OCI-LY7 (cell line): Measurements from ENCODE around the gene TMEM130. TPM values are rescaled to one million over a fixed set of nuclear protein-coding genes. Genes with fewer than 3 reads are reported as not detected.

Source experiments
- BruUV-seq: library from RNA; stranded (reverse); fragments of 400-500 nt; replicated peaks from 2 replicates; lab custom pipeline; 2021; lab: Mats Ljungman, UMichigan
- CTCF ChIA-PET: fragments of 300-600 bp; sonication (Branson Sonifier 250); formaldehyde crosslinking; loops from one replicate; lab custom pipeline; 2022; ENCODE audit warnings: antibody characterized with exemption; ENCODE audit not compliant: unreplicated experiment; lab: Charles Lee
- POLR2A ChIA-PET: fragments of 300-600 bp; sonication (Branson Sonifier 250); formaldehyde crosslinking; loops from one replicate; lab custom pipeline; 2022; ENCODE audit warnings: antibody characterized with exemption; lab: Charles Lee
- DNase-seq: peaks from one replicate; pipeline ENCODE4 v3.0.0-alpha.2; 2015; ENCODE audit warnings: low spot score
- H2AFZ ChIP-seq: fragments of 200-600 bp; sonication (generic), shearing (Covaris generic); 2 replicates; pipeline ENCODE4 v1.6.1; 2014; ENCODE audit warnings: mild to moderate bottlenecking, antibody characterized with exemption, low read length, moderate library complexity
- H3K27ac ChIP-seq: fragments of 200-600 bp; sonication (generic); 2 replicates; pipeline ENCODE4 v1.5.1; 2014; ENCODE audit warnings: mixed run types, low read depth, mild to moderate bottlenecking, moderate library complexity, low read length, inconsistent platforms; ENCODE audit not compliant: poor library complexity, severe bottlenecking
- H3K36me3 ChIP-seq: fragments of 200-600 bp; sonication (generic); 2 replicates; pipeline ENCODE4 v1.6.1; 2014; ENCODE audit warnings: mild to moderate bottlenecking, antibody characterized with exemption, low read length, moderate library complexity, mixed read lengths; ENCODE audit not compliant: insufficient read depth
- H3K4me1 ChIP-seq: fragments of 200-600 bp; sonication (generic); 2 replicates; pipeline ENCODE4 v1.5.1; 2014; ENCODE audit warnings: mild to moderate bottlenecking, low read length; ENCODE audit not compliant: insufficient read depth, poor library complexity, severe bottlenecking
- H3K4me2 ChIP-seq: fragments of 200-600 bp; sonication (generic); 2 replicates; pipeline ENCODE4 v1.6.1; 2014; ENCODE audit warnings: mild to moderate bottlenecking, low read length
- H3K4me3 ChIP-seq: fragments of 200-600 bp; sonication (generic); 2 replicates; pipeline ENCODE4 v1.5.1; 2014; ENCODE audit warnings: mild to moderate bottlenecking, low read depth, low read length; ENCODE audit not compliant: poor library complexity, severe bottlenecking
- H3K79me2 ChIP-seq: fragments of 200-600 bp; sonication (generic); 2 replicates; pipeline ENCODE4 v1.6.1; 2016; ENCODE audit warnings: low read depth, mild to moderate bottlenecking, low read length, moderate library complexity, mixed read lengths; ENCODE audit not compliant: insufficient read depth
- H3K9me2 ChIP-seq: fragments of 200-600 bp; sonication (generic); 2 replicates; pipeline ENCODE4 v1.6.1; 2016; ENCODE audit warnings: mild to moderate bottlenecking, low read length, mixed read lengths; ENCODE audit not compliant: insufficient read depth
- H3K9me3 ChIP-seq: fragments of 200-600 bp; sonication (generic); 2 replicates; pipeline ENCODE4 v1.6.1; 2014; ENCODE audit warnings: mild to moderate bottlenecking, mixed run types, low read length, mixed read lengths
- H4K20me1 ChIP-seq: fragments of 200-600 bp; sonication (generic); 2 replicates; pipeline ENCODE4 v1.6.1; 2014; ENCODE audit warnings: mild to moderate bottlenecking, antibody characterized with exemption, low read length, moderate library complexity, mixed read lengths; ENCODE audit not compliant: insufficient read depth
- EZH2phosphoT487 ChIP-seq: fragments of 200-600 bp; sonication (generic); IDR thresholded peaks from 2 replicates; pipeline ENCODE4 v1.6.1; 2018; ENCODE audit warnings: low read depth, borderline replicate concordance, mild to moderate bottlenecking, mixed run types, antibody characterized with exemption, low read length, moderate library complexity, mixed read lengths
- intact Hi-C: fragments of 100-400 bp; cut with micrococcal nuclease; formaldehyde crosslinking; loops from one replicate; pipeline ENCODE4 v1.10.0; 2022; ENCODE audit not compliant: unreplicated experiment
- total RNA-seq, 2 experiments: library from RNA; depleted of rRNA in 1 of 2; stranded (reverse); fragments of >200 nt in 1 of 2; shearing (Covaris generic) in 1 of 2; gene quantifications; 2 replicates each; pipeline ENCODE4 v1.2.3, GENCODE V29; 2014 to 2022
- TF ChIP-seq, protein P1 (sequence below): fragments of 200-600 bp; sonication (generic); conservative IDR thresholded peaks from 2 replicates; pipeline ENCODE4 v1.5.1; 2014; ENCODE audit warnings: mild to moderate bottlenecking, antibody characterized with exemption, low read length, moderate library complexity, mixed read lengths

TMEM130 gene
- total RNA-seq, 2 experiments from 2014 or later = 0.22 to 0.57 TPM

DNA sequence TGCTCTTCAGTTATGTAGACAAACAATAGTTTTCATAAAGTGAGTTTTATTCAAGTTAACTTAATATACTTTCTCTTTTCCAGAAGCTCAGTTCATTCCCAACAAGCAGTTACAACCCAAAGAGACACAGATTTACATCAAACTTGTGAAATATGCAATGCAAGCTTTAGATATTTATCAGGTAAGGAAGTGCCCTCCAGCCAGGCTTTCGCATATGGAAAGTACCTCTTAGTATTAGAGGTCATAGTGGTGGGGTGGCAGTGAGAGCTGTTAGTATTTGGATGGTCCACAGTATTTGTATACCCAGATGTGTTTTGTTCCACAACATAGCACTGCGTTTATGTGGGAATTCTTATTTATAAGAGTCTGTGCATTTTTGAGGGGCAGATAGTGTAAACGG, 40.6 kb upstream of the TMEM130 start:
- TF ChIP-seq EZH2phosphoT487 = no peak
- TF ChIP-seq, protein P1, sequence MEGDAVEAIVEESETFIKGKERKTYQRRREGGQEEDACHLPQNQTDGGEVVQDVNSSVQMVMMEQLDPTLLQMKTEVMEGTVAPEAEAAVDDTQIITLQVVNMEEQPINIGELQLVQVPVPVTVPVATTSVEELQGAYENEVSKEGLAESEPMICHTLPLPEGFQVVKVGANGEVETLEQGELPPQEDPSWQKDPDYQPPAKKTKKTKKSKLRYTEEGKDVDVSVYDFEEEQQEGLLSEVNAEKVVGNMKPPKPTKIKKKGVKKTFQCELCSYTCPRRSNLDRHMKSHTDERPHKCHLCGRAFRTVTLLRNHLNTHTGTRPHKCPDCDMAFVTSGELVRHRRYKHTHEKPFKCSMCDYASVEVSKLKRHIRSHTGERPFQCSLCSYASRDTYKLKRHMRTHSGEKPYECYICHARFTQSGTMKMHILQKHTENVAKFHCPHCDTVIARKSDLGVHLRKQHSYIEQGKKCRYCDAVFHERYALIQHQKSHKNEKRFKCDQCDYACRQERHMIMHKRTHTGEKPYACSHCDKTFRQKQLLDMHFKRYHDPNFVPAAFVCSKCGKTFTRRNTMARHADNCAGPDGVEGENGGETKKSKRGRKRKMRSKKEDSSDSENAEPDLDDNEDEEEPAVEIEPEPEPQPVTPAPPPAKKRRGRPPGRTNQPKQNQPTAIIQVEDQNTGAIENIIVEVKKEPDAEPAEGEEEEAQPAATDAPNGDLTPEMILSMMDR = no peak
- ChIA-PET POLR2A (interaction anchor here (2.1 kb wide), 1 partner anchor 19 kb away, joined by 5 read pairs; no protein-coding TSS in a partner anchor), CTCF (no interaction called here)
- DNase-seq = no peak
- H3K9me2 ChIP-seq = no peaks in the 10 kb centered on the region
- H3K4me2 ChIP-seq = no peak overlapping the region
- intact Hi-C loops = no loop called here
- no peak overlapping the region for H3K27ac ChIP-seq
- H3K9me3 ChIP-seq = no peaks in the 10 kb centered on the region
- no peaks in the 10 kb centered on the region for H3K4me1 ChIP-seq
- H3K36me3 ChIP-seq = peaks cover 96% of the 10 kb centered on the region
- no peak overlapping the region for H2AFZ ChIP-seq
- no peaks in the 10 kb centered on the region for H4K20me1 ChIP-seq
- no peak overlapping the region for H3K4me3 ChIP-seq
- TSS peak; percentile 32 for BruUV-seq
- no peaks in the 10 kb centered on the region for H3K79me2 ChIP-seq

DNA sequence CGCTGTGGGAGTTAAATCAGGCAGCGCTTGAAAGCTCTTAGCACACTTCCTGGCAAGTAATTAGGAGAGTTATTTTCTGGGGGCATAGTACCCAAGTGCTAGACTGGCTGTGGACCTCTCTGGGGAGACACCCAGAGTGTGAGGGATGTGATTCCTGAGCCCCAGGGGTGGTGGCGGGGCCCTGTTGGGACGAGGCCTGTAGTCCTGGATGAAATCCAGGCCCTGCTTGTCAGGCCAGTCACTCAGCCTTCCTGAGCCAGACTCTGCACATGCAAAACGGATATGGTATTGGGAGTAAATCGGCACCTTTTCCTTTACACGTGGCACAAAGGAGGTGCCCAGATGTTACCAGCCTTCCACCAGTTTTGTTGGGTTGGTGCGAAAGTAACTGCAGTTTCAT, 39.7 kb upstream of the TMEM130 start:
- no peak overlapping the region for H3K4me2 ChIP-seq
- no peak overlapping the region for H3K27ac ChIP-seq
- TF ChIP-seq EZH2phosphoT487 = no peak
- TF ChIP-seq, protein P1 = no peak
- intact Hi-C loops = no loop called here
- H3K79me2 ChIP-seq = no peaks in the 10 kb centered on the region
- no peaks in the 10 kb centered on the region for H3K9me3 ChIP-seq
- no peaks in the 10 kb centered on the region for H3K9me2 ChIP-seq
- peaks cover 96% of the 10 kb centered on the region for H3K36me3 ChIP-seq
- BruUV-seq = no TSS peak
- CTCF ChIA-PET = no interaction called here
- DNase-seq = no peak
- H3K4me3 ChIP-seq = no peak overlapping the region
- H2AFZ ChIP-seq = no peak overlapping the region
- no peaks in the 10 kb centered on the region for H4K20me1 ChIP-seq
- no peaks in the 10 kb centered on the region for H3K4me1 ChIP-seq
- POLR2A ChIA-PET = interaction anchor here (2.1 kb wide), 1 partner anchor 18 kb away, joined by 5 read pairs; no protein-coding TSS in a partner anchor

DNA sequence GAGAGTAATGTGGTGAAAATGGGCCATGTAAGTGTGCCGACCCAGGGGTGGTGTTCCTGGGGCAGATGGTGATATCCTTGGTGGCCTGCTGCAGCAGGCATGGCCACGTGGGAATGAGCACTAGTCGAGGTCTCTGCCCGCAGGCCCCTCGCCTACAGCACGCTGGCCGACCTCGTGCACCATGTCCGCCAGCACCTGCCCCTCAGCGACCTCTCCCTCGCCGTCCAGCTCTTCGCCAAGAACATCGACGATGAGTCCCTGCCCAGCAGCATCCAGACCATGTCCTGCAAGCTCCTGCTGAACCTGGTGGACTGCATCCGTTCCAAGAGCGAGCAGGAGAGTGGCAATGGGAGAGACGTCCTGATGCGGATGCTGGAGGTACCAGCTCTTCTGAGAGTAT, 38.8 kb upstream of the TMEM130 start:
- intact Hi-C loops = no loop called here
- Histone ChIP-seq H3K79me2 (no peaks in the 10 kb centered on the region), H3K27ac (no peak overlapping the region), H3K36me3 (peaks cover 97% of the 10 kb centered on the region), H3K4me1 (no peaks in the 10 kb centered on the region), H3K9me3 (no peaks in the 10 kb centered on the region), H3K4me3 (no peak overlapping the region), H2AFZ (no peak overlapping the region), H3K9me2 (no peaks in the 10 kb centered on the region), H4K20me1 (no peaks in the 10 kb centered on the region), H3K4me2 (no peak overlapping the region)
- TF ChIP-seq EZH2phosphoT487 = no peak
- TF ChIP-seq, protein P1 = no peak
- CTCF ChIA-PET = no interaction called here
- DNase-seq = no peak
- POLR2A ChIA-PET = no interaction called here
- BruUV-seq = no TSS peak
